Thyroid gland (tissue), 4 donors: ENCODE measurements around the gene CST7.

ENCODE experiments used
- CTCF ChIP-seq, 6 experiments: fragments of 200-600 bp in 3 of 6; fragments of 450-650 bp in 3 of 6; sonication (generic) in 3 of 6; IDR thresholded peaks; one replicate each; pipeline ENCODE4 v1.5.1; 2016 to 2019; ENCODE audit warnings: antibody characterized with exemption in 6 of 6, mild to moderate bottlenecking in 2 of 6, inconsistent platforms in 1 of 6, moderate library complexity in 1 of 6
- POLR2A ChIP-seq, 2 donors: fragments of 450-650 bp; IDR thresholded peaks; one replicate each; pipeline ENCODE4 v1.6.1; 2017; ENCODE audit warnings: antibody characterized with exemption in 2 of 2, mild to moderate bottlenecking in 2 of 2, moderate library complexity in 1 of 2

GRCh38 chr20:24961384-24962181 is 12.5 kb downstream of the CST7 start:
- TF ChIP-seq CTCF (IDR thresholded peaks at IDR 0.05) (no peak), POLR2A (IDR thresholded peaks at IDR 0.05) (no peak)
